Natural killer cell (primary cell): ENCODE measurements around the gene TXNRD1. TPM values are rescaled to one million over a fixed set of nuclear protein-coding genes. Genes with fewer than 3 reads are reported as not detected.
"Not testable (repeated sequence)": the region's sequence is repeated elsewhere in the genome, so short reads cannot be mapped to it uniquely, and the experiment has no call there.

ENCODE experiments used
- ATAC-seq, 3 donors: fragments of 150-1000 bp in 2 of 3; fragments of 200-7000 bp in 1 of 3; cut with Tn5 transposase; 1 replicate in 1 of 3; 2 replicates in 2 of 3; pipeline ENCODE4 v1.10.0; 2021; ENCODE audit warnings: mild to moderate bottlenecking in 2 of 3, moderate library complexity in 2 of 3
- DNase-seq, 2 donors: peaks; one replicate each; pipeline versions ENCODE4 v3.0.0 to v3.0.0-alpha.2; 2013 to 2021; ENCODE audit warnings: mixed read lengths in 1 of 2
- H3K27ac ChIP-seq: one replicate; pipeline ENCODE4 v1.5.1; 2013; ENCODE audit warnings: mild to moderate bottlenecking, low read length
- H3K27me3 ChIP-seq: one replicate; pipeline ENCODE4 v1.6.1; 2013; ENCODE audit warnings: low read length; ENCODE audit not compliant: control insufficient read depth, insufficient read depth
- H3K36me3 ChIP-seq: one replicate; pipeline ENCODE4 v1.6.1; 2013; ENCODE audit warnings: low read length; ENCODE audit not compliant: control insufficient read depth, insufficient read depth
- H3K4me1 ChIP-seq: one replicate; pipeline ENCODE4 v1.6.1; 2013; ENCODE audit warnings: low read length; ENCODE audit not compliant: control insufficient read depth, insufficient read depth
- H3K4me3 ChIP-seq: one replicate; pipeline ENCODE4 v1.5.1; 2013; ENCODE audit warnings: low read length
- H3K9me3 ChIP-seq: one replicate; pipeline ENCODE4 v1.6.1; 2013; ENCODE audit warnings: low read length; ENCODE audit not compliant: control insufficient read depth, insufficient read depth
- H3K27ac Mint-ChIP-seq, 2 donors: one replicate each; pipeline ENCODE4 v1.8.0; 2022; ENCODE audit warnings: mild to moderate bottlenecking in 2 of 2, mixed read lengths in 2 of 2, moderate library complexity in 1 of 2
- H3K27me3 Mint-ChIP-seq, 2 donors: one replicate each; pipeline ENCODE4 v1.8.0; 2022; ENCODE audit warnings: low read depth in 2 of 2, mixed read lengths in 2 of 2
- H3K36me3 Mint-ChIP-seq: one replicate; pipeline ENCODE4 v1.8.0; 2022; ENCODE audit warnings: mixed read lengths
- H3K4me1 Mint-ChIP-seq, 2 donors: one replicate each; pipeline ENCODE4 v1.8.0; 2022; ENCODE audit warnings: mixed read lengths in 2 of 2
- H3K4me3 Mint-ChIP-seq: one replicate; pipeline ENCODE4 v1.8.0; 2022; ENCODE audit warnings: mild to moderate bottlenecking, moderate library complexity, mixed read lengths
- H3K9me3 Mint-ChIP-seq, 2 donors: one replicate each; pipeline ENCODE4 v1.8.0; 2022; ENCODE audit warnings: mixed read lengths in 2 of 2
- WGBS: methylation state at CpG from one replicate; pipeline ENCODE4 v1.1.7; 2013; ENCODE audit warnings: missing lambda C conversion rate; ENCODE audit not compliant: insufficient coverage; 5-methylcytosine and 5-hydroxymethylcytosine counted together
- intact Hi-C: fragments of 100-400 bp; cut with micrococcal nuclease; formaldehyde crosslinking; loops from one replicate; pipeline ENCODE4 v1.14.2; 2022
- total RNA-seq, 4 donors: library from RNA; stranded (reverse); fragments of 120-200 nt in 1 of 4; gene quantifications; one replicate each; pipeline versions ENCODE4 v1.2.3 to v1.2.4, GENCODE V29; 2013 to 2022
- TF ChIP-seq, protein P1 (sequence below): fragments of 200-600 bp; IDR thresholded peaks from one replicate; pipeline ENCODE4 v1.8.0; 2022; ENCODE audit warnings: antibody characterized with exemption

Gene TXNRD1
- total RNA-seq, 3 donors from 2014 or later (not counting 1 experiment from before 2014, with no cell fraction given), result 46.9 to 59.7 (median 47.3) TPM

DNA sequence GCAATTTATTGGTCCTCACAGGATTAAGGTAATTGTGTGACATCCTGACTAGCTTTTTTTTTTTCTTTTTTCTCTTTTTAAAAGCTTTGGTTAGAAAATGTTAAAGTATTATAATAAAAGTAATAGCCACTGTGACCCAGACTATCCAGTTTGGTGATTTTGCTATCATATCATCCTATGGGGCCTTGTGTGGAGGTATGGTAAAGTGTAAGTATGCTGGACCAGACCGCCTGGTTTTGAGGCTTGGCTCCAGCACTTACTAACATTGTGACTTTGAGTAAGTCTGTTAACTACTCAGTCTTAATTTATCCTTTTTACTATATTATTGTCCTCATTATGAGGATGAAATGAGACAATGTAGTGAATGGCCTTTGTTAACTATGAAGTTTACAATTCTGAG is 103.4 kb downstream of the TXNRD1 start:
- H3K36me3 ChIP-seq, result peaks cover 64% of the 10 kb centered on the region
- no peak for ATAC-seq
- Mint-ChIP-seq H3K4me3 (no peak overlapping the region), H3K36me3 (peaks cover 23% of the 10 kb centered on the region), H3K27me3 (no peaks in the 10 kb centered on the region), H3K27ac (no peak overlapping the region), H3K4me1 (no peaks in the 10 kb centered on the region), H3K9me3 (no peaks in the 10 kb centered on the region)
- no peaks in the 10 kb centered on the region for H3K9me3 ChIP-seq
- intact Hi-C loops, result no loop called here
- DNase-seq, result no peak
- no CpG with 5 or more reads among the region's 1 CpG for WGBS
- TF ChIP-seq, protein P1, sequence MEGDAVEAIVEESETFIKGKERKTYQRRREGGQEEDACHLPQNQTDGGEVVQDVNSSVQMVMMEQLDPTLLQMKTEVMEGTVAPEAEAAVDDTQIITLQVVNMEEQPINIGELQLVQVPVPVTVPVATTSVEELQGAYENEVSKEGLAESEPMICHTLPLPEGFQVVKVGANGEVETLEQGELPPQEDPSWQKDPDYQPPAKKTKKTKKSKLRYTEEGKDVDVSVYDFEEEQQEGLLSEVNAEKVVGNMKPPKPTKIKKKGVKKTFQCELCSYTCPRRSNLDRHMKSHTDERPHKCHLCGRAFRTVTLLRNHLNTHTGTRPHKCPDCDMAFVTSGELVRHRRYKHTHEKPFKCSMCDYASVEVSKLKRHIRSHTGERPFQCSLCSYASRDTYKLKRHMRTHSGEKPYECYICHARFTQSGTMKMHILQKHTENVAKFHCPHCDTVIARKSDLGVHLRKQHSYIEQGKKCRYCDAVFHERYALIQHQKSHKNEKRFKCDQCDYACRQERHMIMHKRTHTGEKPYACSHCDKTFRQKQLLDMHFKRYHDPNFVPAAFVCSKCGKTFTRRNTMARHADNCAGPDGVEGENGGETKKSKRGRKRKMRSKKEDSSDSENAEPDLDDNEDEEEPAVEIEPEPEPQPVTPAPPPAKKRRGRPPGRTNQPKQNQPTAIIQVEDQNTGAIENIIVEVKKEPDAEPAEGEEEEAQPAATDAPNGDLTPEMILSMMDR, result no peak
- no peaks in the 10 kb centered on the region for H3K27me3 ChIP-seq
- no peak overlapping the region for H3K4me3 ChIP-seq
- H3K4me1 ChIP-seq, result no peaks in the 10 kb centered on the region
- no peak overlapping the region for H3K27ac ChIP-seq

DNA sequence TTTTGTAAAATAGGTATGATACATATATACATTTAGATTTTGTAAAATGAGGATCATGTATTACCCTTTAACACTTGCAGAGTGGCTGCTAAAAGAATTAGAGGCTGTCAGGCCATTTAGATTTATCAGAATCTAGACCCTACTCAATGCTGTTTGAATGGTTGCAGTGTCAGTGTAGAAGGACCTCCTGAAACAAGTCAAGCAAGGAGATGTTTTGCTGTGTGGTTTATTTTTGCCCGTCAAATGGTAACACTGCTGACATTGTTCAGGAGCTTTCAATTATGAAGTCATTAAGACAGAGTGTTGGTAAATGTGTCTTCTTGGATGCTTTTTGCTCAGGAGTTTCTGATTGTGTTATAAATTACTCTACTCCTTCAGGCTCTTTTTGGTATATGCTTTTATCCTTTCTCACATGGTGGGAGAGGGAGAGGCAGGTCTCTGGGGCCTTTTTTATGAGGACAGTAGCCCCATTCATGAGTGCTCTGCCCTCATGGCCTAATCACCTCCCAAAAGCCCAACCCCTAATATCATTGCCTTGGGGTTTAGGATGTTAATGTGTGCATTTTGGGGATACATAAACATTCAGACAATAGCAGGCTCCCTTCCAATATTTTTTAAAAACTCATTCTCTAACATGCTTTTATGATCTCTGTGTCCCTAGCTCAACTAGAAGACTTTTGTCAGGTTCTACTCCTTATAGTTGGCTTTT is 104.5 kb downstream of the TXNRD1 start:
- H3K27ac Mint-ChIP-seq, result no peak overlapping the region
- no peaks in the 10 kb centered on the region for H3K9me3 ChIP-seq
- no peak overlapping the region for H3K4me3 ChIP-seq
- intact Hi-C loops, result no loop called here
- H3K4me3 Mint-ChIP-seq, result no peak overlapping the region
- no peaks in the 10 kb centered on the region for H3K9me3 Mint-ChIP-seq
- TF ChIP-seq, protein P1, result no peak
- DNase-seq, result no peak
- H3K27me3 Mint-ChIP-seq, result no peaks in the 10 kb centered on the region
- H3K36me3 ChIP-seq, result peaks cover 62% of the 10 kb centered on the region
- no peaks in the 10 kb centered on the region for H3K4me1 ChIP-seq
- H3K36me3 Mint-ChIP-seq, result peaks cover 26% of the 10 kb centered on the region
- no peak for ATAC-seq
- no peaks in the 10 kb centered on the region for H3K27me3 ChIP-seq
- WGBS, result 100% methylated on average over 1 of the region's 1 CpG
- H3K4me1 Mint-ChIP-seq, result no peaks in the 10 kb centered on the region
- no peak overlapping the region for H3K27ac ChIP-seq

DNA sequence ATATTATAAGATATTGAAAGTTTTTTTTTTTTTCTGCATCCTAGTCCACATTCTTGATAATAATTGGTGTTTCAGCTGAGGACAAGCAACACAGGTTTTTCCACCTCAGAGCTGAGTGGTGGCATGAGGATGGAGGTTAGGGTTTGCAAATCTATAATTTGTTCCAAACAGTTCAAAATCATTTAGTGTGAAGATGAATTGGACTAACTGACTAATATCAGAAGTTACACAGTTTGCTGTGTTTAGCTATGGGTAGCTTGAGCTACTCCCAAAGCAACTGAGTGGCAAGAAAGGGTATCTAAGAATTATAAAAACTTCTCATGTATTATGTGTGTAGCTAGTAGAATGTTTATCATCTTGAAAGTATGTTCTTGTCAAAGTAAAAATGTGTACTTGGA is 105.0 kb downstream of the TXNRD1 start:
- Histone ChIP-seq H3K36me3 (peaks cover 61% of the 10 kb centered on the region), H3K4me1 (no peaks in the 10 kb centered on the region), H3K9me3 (no peaks in the 10 kb centered on the region), H3K27ac (no peak overlapping the region), H3K27me3 (no peaks in the 10 kb centered on the region), H3K4me3 (no peak overlapping the region)
- H3K27ac Mint-ChIP-seq, result peak overlapping the region in 1 of 2 donors; percentile 52
- no peaks in the 10 kb centered on the region for H3K27me3 Mint-ChIP-seq
- H3K36me3 Mint-ChIP-seq, result peaks cover 20% of the 10 kb centered on the region
- H3K9me3 Mint-ChIP-seq, result no peaks in the 10 kb centered on the region
- no peak overlapping the region for H3K4me3 Mint-ChIP-seq
- intact Hi-C loops, result no loop called here
- TF ChIP-seq, protein P1, result no peak
- H3K4me1 Mint-ChIP-seq, result no peaks in the 10 kb centered on the region
- DNase-seq (no peak), ATAC-seq (no peak)

DNA sequence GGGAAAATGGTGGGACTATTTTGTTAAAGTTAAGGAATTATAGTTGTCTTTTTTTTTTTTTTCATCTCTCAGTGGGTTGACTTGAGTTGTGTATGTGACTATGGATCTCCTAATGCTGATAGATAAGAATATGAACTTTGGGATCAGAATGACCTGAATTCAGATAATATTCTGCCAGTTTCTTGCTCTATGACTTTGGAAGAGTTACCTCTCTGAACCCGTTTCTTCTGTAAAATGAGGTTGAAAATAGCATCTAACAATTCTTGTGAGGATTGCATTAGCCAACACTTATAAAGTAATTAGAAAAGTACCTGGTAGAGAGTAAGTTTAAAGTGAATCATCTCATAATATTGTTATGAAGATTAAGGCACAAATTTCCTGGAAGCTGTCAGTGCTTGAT is 106.4 kb downstream of the TXNRD1 start:
- peaks cover 17% of the 10 kb centered on the region for H3K36me3 Mint-ChIP-seq
- no peaks in the 10 kb centered on the region for H3K4me1 Mint-ChIP-seq
- H3K4me3 Mint-ChIP-seq, result no peak overlapping the region
- 100% methylated on average over 1 of the region's 1 CpG for WGBS
- DNase-seq (no peak), ATAC-seq (no peak)
- Histone ChIP-seq H3K4me1 (no peaks in the 10 kb centered on the region), H3K27ac (no peak overlapping the region), H3K4me3 (no peak overlapping the region), H3K27me3 (no peaks in the 10 kb centered on the region), H3K36me3 (peaks cover 56% of the 10 kb centered on the region), H3K9me3 (no peaks in the 10 kb centered on the region)
- no peak overlapping the region for H3K27ac Mint-ChIP-seq
- TF ChIP-seq, protein P1, result no peak
- H3K9me3 Mint-ChIP-seq, result no peaks in the 10 kb centered on the region
- H3K27me3 Mint-ChIP-seq, result no peaks in the 10 kb centered on the region
- intact Hi-C loops, result no loop called here

- intact Hi-C loops, result not testable (repeated sequence)
Observed at GRCh38 chr12:104322533-104322932, 107.0 kb downstream of the TXNRD1 start.

More at GRCh38 chr12:104322533-104322932, 107.0 kb downstream of the TXNRD1 start:
- H3K9me3 ChIP-seq, H3K9me3 Mint-ChIP-seq, DNase-seq, ATAC-seq, H3K4me3 ChIP-seq, H3K4me3 Mint-ChIP-seq, H3K27me3 Mint-ChIP-seq, H3K4me1 ChIP-seq, H3K27me3 ChIP-seq, H3K4me1 Mint-ChIP-seq, H3K27ac Mint-ChIP-seq, H3K27ac ChIP-seq: not testable (repeated sequence)
- 100% methylated on average over 2 of the region's 2 CpGs for WGBS
- H3K36me3 ChIP-seq, result peaks cover 58% of the 10 kb centered on the region
- peaks cover 17% of the 10 kb centered on the region for H3K36me3 Mint-ChIP-seq
